HG03565 (cell line): Measurements from ENCODE around the gene TMEM258.

ENCODE experiments used
- ATAC-seq: cut with Tn5 transposase; IDR thresholded peaks from one replicate; pipeline ENCODE4 v1.9.1; 2021; ENCODE audit warnings: mild to moderate bottlenecking, moderate library complexity; ENCODE audit not compliant: unreplicated experiment

TMEM258 gene

DNA sequence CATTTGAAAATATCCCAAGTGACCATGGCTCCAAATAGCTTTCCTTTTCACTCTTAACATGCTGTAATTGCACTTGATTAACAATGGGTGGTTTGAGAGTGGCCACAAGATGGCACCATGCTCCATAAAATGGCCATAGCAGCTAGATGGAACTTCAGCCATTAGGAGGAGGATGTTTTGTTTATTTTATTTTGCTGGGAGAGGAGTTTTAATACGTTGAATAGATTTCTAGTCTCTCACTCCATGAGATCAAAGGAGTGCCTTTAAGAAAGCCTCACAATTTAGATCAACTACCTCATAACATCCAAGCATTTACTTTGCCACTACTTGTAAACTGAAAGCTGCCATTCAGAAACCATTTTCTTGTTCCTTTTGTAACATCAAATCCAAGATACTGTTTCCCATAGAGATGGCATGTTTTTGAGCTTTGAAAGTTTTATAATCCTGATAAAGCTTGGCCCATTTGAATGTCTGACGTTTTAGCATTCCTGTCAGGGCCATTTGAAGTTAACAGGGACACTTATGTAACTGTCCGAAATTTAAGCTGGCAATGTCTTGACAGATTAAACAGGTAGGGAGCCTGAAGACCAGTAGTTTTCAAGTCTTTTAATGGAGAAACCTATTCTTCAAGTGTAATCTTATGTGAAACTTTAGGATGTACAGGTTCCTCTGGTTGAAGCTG, 5.0 kb upstream of the TMEM258 start:
- ATAC-seq, result no peak

DNA sequence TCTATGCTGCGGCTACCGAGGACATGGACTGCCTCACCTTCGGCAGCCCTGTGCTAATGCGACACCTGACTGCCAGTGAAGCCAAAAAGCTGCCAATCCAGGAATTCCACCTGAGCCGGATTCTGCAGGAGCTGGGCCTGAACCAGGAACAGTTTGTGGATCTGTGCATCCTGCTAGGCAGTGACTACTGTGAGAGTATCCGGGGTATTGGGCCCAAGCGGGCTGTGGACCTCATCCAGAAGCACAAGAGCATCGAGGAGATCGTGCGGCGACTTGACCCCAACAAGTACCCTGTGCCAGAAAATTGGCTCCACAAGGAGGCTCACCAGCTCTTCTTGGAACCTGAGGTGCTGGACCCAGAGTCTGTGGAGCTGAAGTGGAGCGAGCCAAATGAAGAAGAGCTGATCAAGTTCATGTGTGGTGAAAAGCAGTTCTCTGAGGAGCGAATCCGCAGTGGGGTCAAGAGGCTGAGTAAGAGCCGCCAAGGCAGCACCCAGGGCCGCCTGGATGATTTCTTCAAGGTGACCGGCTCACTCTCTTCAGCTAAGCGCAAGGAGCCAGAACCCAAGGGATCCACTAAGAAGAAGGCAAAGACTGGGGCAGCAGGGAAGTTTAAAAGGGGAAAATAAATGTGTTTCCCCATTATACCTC, 3.6 kb upstream of the TMEM258 start:
- no peak for ATAC-seq

DNA sequence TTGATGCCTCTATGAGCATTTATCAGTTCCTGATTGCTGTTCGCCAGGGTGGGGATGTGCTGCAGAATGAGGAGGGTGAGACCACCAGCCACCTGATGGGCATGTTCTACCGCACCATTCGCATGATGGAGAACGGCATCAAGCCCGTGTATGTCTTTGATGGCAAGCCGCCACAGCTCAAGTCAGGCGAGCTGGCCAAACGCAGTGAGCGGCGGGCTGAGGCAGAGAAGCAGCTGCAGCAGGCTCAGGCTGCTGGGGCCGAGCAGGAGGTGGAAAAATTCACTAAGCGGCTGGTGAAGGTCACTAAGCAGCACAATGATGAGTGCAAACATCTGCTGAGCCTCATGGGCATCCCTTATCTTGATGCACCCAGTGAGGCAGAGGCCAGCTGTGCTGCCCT, 3.1 kb upstream of the TMEM258 start:
- ATAC-seq, result no peak

DNA sequence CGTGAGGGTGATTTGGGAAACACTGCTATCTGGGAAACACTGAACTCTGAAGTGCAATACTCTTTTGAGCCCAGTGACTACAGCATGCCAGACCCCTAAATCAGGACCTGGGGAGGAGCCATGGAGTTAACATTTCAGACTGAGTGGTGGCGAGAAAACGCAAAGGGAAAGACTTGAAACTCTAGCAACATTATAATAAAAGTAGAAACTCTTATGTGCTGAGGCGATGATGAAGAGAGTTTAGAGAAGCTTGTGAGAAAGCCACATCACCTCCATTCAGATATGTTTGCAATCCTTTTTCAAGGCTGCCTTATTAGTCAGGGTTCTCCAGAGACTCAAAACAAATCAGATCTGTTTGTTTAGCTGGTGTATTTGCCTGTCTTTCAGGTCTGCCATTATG, 2.2 kb upstream of the TMEM258 start:
- no peak for ATAC-seq

DNA sequence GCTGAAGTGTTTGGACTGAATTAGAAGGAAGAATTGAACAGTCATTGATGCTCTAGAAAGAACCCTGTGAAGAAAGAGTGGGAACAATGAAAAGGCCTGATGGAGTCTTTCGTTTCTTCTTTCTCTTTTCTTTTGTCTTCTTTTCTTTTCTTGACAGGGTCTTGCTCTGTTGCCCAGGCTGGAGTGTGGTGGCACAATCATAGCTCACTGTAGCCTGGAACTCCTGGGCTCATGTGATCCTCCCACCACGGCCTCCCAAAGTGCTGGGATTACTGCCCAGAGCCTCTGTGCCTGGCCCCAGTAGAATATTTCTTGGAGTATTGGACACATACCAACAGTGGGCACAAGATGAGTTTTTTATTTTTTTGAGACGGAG, 1.4 kb upstream of the TMEM258 start:
- no peak for ATAC-seq

DNA sequence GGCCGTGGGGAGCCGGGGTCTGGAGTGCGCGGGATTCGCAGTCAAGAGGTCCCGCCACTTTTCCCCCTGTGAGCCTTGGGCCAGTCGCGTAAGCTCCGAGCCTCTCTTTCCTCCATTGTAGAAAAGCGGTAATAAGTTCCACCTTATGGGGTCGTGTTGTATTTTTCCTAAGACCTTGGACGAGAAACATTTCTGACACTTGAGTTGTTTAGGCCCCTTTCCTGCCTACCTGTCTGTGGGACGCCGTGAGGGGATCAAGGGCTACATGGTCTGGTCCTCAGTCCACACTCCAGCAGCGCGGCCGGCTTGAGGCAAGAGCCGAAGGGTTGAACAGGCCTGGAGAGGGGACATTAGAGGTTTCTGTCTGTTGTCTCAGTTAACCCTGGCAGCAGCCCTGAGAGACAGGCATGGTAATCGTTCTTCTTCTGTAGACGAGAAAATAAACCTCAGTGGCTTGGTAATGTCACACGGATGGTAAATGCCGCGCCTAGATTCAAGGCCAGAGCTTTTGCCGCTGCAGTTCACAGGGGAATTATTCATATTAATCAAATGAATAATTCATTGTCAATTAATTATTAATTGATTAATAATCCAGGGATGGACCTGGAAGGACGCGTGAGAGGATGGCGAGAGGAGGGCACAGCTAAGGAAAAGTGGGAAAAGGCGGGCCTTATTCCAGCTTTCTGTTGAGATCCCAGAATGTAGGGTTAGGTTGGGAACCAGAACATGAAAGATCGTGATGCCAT, 857 bp upstream of the TMEM258 start:
- ATAC-seq, result no peak

DNA sequence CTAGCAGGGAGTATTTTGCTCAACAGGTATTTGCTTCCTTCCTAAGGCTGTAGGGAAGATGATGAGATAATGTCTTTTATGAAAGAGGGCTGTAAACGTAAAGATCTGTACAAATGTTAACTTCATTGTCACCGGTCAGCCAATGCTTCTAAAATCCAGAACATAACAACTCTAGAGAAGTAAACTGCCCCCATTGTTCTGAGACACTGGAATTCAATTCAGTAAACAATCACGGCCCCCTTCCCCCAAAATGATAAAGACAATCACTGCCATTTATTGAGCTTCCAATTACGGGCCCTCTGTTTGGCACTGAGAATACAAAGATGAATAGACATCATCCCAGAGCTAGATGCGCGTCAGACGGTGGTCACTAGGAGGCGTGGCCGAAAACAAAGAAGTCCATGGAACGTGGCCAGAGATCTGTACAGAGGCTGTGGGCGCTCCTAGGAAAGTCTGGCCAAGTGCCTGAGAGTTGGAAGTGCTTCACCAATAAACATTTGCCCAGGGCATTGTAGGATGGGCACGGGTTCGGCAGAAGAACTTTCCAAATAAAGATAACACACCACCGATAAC, 576 bp downstream of the TMEM258 start:
- no peak for ATAC-seq

DNA sequence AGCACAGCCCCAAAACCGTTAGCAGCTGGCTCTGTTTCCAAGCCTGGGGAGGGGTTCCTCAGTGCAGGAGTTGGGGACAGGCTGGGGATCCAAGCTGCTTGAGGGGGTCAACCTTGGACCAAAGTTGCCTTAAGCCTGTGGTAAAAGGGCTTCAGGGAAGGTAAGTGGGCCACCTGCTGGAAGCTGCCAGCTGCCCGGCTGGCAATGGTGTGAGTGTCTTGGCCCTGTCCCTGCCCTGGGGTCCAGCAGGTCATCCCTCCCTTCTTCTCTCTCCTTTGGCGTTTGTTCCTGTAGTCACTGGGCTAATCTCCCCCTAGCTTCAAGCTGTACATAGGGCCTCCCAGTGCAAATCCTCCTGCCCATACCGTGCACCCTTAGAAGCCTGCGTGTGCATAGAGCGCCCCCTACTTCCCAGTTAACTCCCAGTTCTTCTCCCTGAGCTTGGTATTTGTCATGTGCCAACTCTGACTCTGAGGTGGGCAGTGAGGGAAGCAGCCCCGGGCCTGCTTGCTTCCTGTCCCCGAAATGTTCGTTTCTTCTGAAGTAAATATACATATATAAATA, 4.4 kb downstream of the TMEM258 start:
- no peak for ATAC-seq

DNA sequence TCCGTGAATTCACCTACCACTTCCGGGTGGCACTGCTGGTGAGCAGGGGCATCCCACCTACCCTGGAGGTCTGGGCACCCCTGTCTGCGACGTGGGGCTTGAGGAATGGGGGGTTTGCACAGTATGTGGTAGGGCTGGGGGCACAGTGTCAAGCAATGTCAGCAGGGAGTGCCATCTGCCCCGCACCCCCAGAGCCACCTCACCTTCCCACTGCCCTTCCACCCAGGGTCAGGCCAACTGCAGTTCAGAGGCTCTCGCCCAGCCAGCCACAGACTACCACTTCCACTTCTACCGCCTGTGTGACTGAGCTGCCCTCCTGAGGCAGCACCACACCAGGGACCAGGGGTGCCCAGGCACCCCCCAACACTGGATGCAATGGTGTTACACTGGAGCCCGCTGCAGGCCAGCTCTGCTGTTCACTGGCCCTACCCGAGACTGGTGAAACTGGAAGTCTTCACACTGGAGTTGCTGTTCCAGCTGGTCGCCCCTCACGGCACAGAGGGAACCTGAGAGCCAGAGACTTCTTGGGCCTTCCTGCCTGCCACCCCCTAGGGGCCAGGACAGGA, 6.5 kb downstream of the TMEM258 start:
- no peak for ATAC-seq

DNA sequence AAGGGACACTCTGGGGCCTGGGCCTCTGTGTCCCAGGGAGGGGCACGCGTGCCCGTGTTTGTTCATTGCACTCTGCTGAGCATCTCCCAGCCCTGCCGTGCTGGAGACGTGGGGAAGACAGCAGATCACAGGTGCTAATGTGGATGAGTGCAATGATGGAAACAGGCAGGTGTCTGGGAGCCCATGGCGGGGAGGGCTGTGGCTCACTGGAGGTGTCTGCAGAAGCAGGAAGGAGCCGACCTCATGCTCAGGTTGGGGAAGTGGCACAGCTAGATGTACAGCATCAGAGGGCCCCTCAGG, 7.9 kb downstream of the TMEM258 start:
- no peak for ATAC-seq

DNA sequence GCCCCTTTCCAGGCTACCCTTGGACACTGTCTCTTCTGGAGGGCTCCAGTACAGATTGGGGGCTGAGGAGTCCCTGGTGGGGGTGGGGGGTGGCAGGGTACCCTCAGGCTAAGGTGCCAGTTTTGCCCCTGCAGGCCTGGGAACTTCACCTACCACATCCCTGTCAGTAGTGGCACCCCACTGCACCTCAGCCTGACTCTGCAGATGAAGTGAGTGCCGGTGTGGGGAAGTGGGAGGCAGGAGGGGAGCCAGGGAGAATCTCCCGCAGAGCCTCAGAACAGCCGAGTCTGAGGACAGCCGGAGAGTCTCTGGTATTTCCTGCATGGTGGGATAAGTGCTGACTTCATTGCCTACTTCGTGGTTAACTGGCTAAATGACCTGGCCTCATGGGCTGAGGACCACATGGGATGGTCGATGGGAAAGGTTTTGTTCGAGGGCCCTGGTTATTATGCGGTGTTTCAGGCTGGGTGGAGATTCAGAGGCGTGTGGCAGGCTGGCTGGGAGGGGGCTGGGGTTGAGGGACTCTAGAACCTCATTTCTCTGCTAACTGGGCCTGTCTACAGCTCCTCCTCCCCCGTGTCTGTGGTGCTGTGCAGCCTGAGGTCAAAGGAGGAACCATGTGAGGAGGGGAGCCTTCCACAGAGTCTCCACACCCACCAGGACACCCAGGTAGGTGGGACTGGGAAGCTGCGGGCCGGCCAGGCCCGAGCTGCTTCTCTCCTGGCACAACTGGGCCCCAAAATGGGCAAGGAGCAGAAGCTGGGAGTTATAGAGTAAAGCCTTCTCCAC, 8.5 kb downstream of the TMEM258 start:
- ATAC-seq, result no peak

DNA sequence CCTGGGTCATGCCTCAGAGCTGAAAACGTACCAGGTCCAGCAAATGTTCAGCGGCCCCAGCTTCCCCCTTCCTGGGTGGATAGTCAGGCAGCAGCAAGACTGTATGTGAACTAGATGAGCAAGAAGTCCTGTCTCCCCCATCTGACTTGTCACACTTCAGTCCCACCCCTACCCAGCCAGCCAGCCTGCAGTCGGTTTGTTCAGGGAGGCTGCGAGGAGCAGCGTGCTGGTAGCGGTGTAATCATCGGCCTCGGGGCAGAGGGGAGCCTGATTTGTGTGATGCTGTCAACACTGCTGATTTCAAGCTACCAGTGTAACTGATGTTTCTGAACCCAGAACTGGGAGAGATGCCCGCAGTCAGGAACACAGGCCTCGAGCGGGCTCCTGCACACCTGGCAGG, 9.6 kb downstream of the TMEM258 start:
- no peak for ATAC-seq

DNA sequence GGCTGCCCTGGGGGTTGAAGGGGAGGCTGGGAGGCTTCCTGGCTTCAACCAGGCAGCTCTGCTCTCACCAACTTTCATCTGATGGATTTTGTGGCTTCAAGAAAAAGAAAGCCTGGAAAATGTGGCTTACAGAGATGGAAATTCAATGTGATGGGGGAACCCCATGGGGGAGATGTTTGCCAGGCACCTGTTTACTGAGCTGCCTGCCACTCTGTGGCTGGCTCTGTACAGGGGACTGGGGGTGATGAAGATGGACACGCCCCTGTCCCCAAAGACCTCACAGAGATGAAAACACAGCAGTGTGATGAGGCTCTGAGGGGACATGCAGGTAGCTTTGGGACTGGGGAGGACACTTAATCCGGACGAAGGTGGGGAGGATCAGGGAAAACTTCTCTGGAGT, 10.1 kb downstream of the TMEM258 start:
- no peak for ATAC-seq

DNA sequence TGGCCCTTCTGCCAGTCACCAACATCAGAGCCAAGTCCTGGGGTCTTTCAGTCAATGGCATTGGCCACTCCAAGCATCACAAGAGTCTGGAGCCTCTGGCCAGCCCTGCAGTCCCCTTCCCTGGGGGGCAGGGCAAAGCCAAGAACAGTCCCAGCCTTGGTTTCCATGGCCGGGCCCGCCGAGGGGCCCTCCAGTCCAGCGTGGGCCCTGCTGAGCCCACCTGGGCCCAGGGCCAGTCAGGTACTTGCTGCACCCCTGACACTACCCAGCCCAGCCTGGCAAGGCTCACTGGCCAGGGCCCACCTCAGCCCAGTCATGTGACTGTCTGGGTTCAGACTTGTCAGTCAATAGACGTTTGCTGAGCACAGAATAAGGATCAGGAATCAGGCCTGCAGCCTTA, 10.8 kb downstream of the TMEM258 start:
- ATAC-seq, result no peak

DNA sequence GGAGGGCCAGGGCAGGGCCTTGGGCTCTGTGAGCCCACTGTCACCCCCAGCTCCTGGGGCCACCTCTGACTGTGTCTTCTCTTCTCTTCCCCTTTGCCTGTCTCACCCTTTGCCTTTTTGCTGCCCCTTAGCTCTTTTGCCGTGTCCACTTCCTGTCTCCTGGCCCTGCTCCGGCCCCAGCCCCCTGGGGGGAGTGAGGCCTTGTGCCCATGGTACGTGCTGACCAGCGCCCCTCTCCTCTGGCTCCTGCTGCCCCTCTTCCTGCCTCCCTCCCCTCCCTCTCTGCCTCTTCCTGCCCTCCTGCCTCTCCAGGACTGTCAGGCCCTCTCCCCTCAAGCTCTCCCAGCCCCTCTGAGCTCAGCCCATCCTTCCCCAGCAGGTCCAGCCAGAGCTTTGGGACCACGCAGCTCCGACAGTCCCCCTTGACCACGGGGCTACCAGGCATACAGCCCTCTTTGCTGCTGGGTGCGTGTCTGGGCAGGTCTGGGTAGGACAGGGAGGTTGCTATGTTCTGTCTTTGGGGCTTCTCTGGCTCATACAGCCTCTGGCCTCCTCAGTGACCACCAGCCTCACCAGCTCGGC, 11.7 kb downstream of the TMEM258 start:
- no peak for ATAC-seq

DNA sequence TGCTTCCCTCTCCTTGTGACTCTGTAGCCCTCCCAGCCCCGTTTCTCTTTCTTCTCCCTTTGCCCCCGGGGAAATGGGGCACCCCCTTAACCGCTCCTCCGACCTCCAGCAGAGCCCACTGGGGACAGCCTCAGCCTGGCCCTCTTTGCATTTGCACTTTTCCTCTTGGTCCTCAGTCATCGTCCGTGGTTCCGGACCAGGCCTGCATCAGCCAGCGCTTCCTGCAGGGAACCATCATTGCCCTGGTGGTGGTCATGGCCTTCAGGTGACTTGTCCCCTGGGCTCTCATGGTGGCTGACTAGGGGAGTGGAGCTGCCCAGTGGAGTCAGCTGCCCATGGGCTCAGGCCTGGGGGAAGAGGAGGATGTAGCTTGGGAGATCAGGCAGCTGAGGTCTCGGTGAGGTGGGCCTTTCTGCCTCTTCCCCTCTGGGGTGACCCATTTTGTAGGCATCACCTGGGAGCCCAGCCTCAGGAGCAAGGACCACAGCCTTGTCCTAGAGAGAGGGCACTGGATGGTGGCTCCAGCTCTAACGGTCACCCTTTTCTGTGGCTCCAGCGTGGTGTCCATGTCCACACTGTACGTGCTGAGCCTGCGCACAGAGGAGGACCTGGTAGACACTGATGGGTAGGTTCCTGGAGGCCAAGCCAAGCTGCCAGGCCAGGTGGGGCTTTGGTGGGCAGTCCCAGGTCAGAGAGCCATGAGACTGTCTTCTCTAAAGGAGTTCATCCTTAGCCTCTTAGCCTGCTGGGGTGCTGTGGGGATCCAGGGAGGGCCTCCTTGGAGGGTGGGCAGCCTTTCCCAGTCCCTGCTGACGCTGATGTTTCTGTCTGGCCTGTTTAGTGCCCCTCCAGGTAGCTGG, 12.5 kb downstream of the TMEM258 start:
- ATAC-seq, result no peak

DNA sequence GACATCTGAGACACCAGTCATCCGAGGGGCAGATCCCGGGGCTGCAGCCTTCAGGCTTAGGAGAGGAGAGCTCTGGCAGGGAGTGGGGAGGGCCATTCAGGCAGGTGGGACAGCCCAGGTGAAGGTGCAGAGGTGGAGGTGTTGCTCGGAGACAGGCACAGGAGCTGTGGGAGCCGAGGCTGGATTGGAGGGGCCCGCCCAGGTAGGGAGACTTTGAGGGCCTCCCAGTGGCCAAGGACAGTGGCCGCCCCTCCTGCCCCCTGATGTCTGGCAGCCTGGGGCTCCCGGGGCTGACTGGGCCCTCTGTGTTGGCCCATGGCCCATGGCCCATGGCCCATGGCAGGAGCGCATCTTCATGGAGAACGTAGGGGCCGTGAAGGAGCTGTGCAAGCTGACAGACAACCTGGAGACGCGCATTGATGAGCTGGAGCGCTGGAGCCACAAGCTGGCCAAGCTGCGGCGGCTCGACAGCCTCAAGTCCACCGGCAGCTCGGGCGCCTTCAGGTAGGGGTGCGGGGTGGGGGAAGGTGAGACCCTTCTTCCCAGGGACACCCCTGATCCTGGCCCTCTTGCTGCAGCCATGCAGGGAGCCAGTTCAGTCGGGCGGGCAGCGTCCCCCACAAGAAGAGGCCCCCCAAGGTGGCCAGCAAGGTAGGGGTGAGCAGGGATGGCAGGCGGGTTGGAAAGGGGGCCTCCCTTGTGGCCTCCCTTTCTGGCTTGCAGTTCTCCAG, 13.3 kb downstream of the TMEM258 start:
- ATAC-seq, result no peak

DNA sequence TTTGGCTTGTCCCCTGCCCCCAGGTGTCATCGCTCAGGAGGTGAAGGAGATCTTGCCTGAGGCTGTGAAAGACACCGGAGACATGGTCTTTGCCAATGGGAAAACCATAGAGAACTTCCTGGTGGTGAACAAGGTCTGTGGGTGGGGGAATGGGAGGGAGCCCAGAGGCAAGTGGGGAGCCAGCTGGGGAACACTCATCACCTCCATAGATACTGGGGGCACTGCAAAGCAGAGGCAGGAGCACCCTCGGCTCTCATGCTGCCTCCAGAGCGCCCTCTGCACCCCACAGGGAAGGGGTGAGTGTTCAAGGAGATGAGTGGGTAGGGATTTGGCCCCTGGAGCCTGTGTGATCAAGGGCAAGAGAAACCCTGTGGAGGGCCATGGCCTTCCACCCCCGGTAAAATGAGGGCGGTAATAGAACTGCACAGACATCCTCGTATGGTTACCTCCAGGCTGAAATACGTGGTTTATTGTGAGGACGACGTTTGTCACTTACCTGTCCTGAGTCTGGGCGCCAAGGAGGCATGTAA, 14.0 kb downstream of the TMEM258 start:
- ATAC-seq, result no peak
